B cell (primary cell): ENCODE results near the gene LMNTD1. TPM values are rescaled to one million over a fixed set of nuclear protein-coding genes. Genes with fewer than 3 reads are reported as not detected.

Experiments
- ATAC-seq: fragments of 200-7000 bp; cut with Tn5 transposase; one replicate; pipeline ENCODE4 v1.10.0; 2021; ENCODE audit warnings: low read depth, mild to moderate bottlenecking, moderate number of reproducible peaks, moderate library complexity
- CTCF ChIA-PET: fragments of 350-600 bp; sonication (Branson Sonifier 250); formaldehyde crosslinking; loops from one replicate; lab custom pipeline; 2021; ENCODE audit warnings: antibody characterized with exemption, inconsistent platforms; lab: Charles Lee
- POLR2A ChIA-PET: fragments of 350-600 bp; sonication (Branson Sonifier 250); formaldehyde crosslinking; loops from one replicate; lab custom pipeline; 2021; ENCODE audit warnings: antibody characterized with exemption; lab: Charles Lee
- DNase-seq: peaks from one replicate; pipeline ENCODE4 v3.0.0; 2013
- H2AFZ ChIP-seq: 2 replicates; pipeline ENCODE4 v1.6.1; 2012; ENCODE audit warnings: mild to moderate bottlenecking, low read depth, low read length; ENCODE audit not compliant: insufficient read depth, poor library complexity, severe bottlenecking
- H3K27ac ChIP-seq, 2 donors: 1 replicate in 1 of 2; 2 replicates in 1 of 2; pipeline ENCODE4 v1.5.1; 2012 to 2013; ENCODE audit warnings: low read length in 2 of 2, mild to moderate bottlenecking in 2 of 2, moderate library complexity in 1 of 2
- H3K27me3 ChIP-seq, 4 experiments: fragments of 200-600 bp in 1 of 4; sonication (generic) in 1 of 4; replicated peaks in 1 of 4; 1 replicate in 2 of 4; 2 replicates in 2 of 4; pipeline versions ENCODE4 v1.6.1 to v1.7.0; 2013 to 2016; ENCODE audit warnings: low read length in 3 of 4, mild to moderate bottlenecking in 2 of 4, mixed read lengths in 1 of 4, moderate library complexity in 1 of 4; ENCODE audit not compliant: insufficient read depth in 4 of 4, control insufficient read depth in 3 of 4; ENCODE audit errors: control extremely low read depth in 1 of 4
- H3K36me3 ChIP-seq, 2 experiments: replicated peaks in 1 of 2; 1 replicate in 1 of 2; 2 replicates in 1 of 2; pipeline versions ENCODE4 v1.6.1 to v1.7.1; 2013; ENCODE audit warnings: low read length in 1 of 2; ENCODE audit not compliant: insufficient read depth in 2 of 2, control insufficient read depth in 1 of 2; ENCODE audit errors: control extremely low read depth in 1 of 2, extremely low read depth in 1 of 2
- H3K4me1 ChIP-seq, 2 donors: fragments of 200-600 bp in 1 of 2; sonication (generic) in 1 of 2; 1 replicate in 1 of 2; 2 replicates in 1 of 2; pipeline versions ENCODE4 v1.5.1 to v1.6.1; 2013 to 2017; ENCODE audit warnings: low read length in 2 of 2; ENCODE audit not compliant: control insufficient read depth in 2 of 2, insufficient read depth in 2 of 2
- H3K4me2 ChIP-seq: replicated peaks from 2 replicates; pipeline ENCODE3; 2012; ENCODE audit warnings: mild to moderate bottlenecking, low read depth, low read length; ENCODE audit not compliant: poor library complexity, severe bottlenecking
- H3K4me3 ChIP-seq, 5 experiments: fragments of 200-600 bp in 1 of 5; sonication (generic) in 1 of 5; 1 replicate in 3 of 5; 2 replicates in 2 of 5; pipeline versions ENCODE4 v1.5.1 to v1.7.0; 2011 to 2016; ENCODE audit warnings: low read length in 4 of 5, mild to moderate bottlenecking in 4 of 5, low read depth in 2 of 5, control low read depth in 1 of 5, moderate library complexity in 1 of 5; ENCODE audit not compliant: insufficient read depth in 1 of 5; ENCODE audit errors: control extremely low read depth in 1 of 5, extremely low read depth in 1 of 5
- H3K79me2 ChIP-seq: fragments of 200-600 bp; sonication (generic); one replicate; pipeline ENCODE4 v1.6.0; 2016; ENCODE audit warnings: low read length; ENCODE audit not compliant: control insufficient read depth, insufficient read depth
- H3K9ac ChIP-seq: fragments of 200-600 bp; sonication (generic); 2 replicates; pipeline ENCODE4 v1.6.1; 2017; ENCODE audit warnings: mild to moderate bottlenecking, low read length, moderate library complexity
- H3K9me3 ChIP-seq, 3 donors: one replicate each; pipeline versions ENCODE4 v1.6.1 to v1.7.1; 2013; ENCODE audit warnings: low read length in 2 of 3; ENCODE audit not compliant: control insufficient read depth in 2 of 3, insufficient read depth in 1 of 3; ENCODE audit errors: control extremely low read depth in 1 of 3
- H4K20me1 ChIP-seq: 2 replicates; pipeline ENCODE4 v1.6.0; 2012; ENCODE audit warnings: mild to moderate bottlenecking, low read length; ENCODE audit not compliant: insufficient read depth, control insufficient read depth, poor library complexity, severe bottlenecking
- H3K27ac Mint-ChIP-seq: one replicate; pipeline ENCODE4 v1.8.0; 2021; ENCODE audit warnings: mixed read lengths
- H3K27me3 Mint-ChIP-seq: one replicate; pipeline ENCODE4 v1.8.0; 2021; ENCODE audit warnings: mixed read lengths
- H3K4me1 Mint-ChIP-seq: one replicate; pipeline ENCODE4 v1.8.0; 2021; ENCODE audit warnings: mixed read lengths
- H3K4me3 Mint-ChIP-seq: one replicate; pipeline ENCODE4 v1.8.0; 2021; ENCODE audit warnings: mixed read lengths
- H3K9me3 Mint-ChIP-seq: one replicate; pipeline ENCODE4 v1.8.0; 2022; ENCODE audit warnings: mixed read lengths; ENCODE audit not compliant: insufficient read depth
- CTCF ChIP-seq: fragments of 200-600 bp; IDR thresholded peaks from one replicate; pipeline ENCODE4 v1.8.0; 2022; ENCODE audit warnings: antibody characterized with exemption, mild to moderate bottlenecking
- EZH2 ChIP-seq: IDR thresholded peaks from 2 replicates; pipeline ENCODE4 v1.6.1; 2012; ENCODE audit warnings: borderline replicate concordance, low read depth, mild to moderate bottlenecking, moderate library complexity, low read length; ENCODE audit not compliant: insufficient read depth, poor library complexity, severe bottlenecking
- WGBS: methylation state at CpG from one replicate; pipeline ENCODE4 v1.1.5; 2013; ENCODE audit warnings: missing lambda C conversion rate; ENCODE audit not compliant: insufficient coverage; 5-methylcytosine and 5-hydroxymethylcytosine counted together
- intact Hi-C: fragments of 100-400 bp; cut with micrococcal nuclease; formaldehyde crosslinking; loops from one replicate; pipeline ENCODE4 v1.10.0; 2022
- polyA plus RNA-seq: library from polyadenylated mRNA; depleted of rRNA; stranded (reverse); fragments of >200 nt; gene quantifications from 2 replicates; pipeline ENCODE4 v1.2.3, GENCODE V29; 2012
- total RNA-seq, 2 donors: library from RNA; stranded (reverse); fragments of 120-200 nt in 1 of 2; gene quantifications; 1 replicate in 1 of 2; 2 replicates in 1 of 2; pipeline versions ENCODE4 v1.2.3 to v1.2.4, GENCODE V29; 2013 to 2022

Gene LMNTD1
- total and polyA plus RNA-seq, 2 donors (not counting 1 experiment from before 2014, with no cell fraction given), result not detected

GRCh38 chr12:25533150-25533549, 19.9 kb downstream of the LMNTD1 start:
- POLR2A ChIA-PET, result no interaction called here
- Mint-ChIP-seq H3K27ac (no peak overlapping the region), H3K4me1 (no peaks in the 10 kb centered on the region), H3K9me3 (no peaks in the 10 kb centered on the region), H3K4me3 (no peak overlapping the region), H3K27me3 (peaks cover 20% of the 10 kb centered on the region)
- H3K4me2 ChIP-seq, result no peak overlapping the region
- H3K27ac ChIP-seq, result no peak overlapping the region
- CTCF ChIA-PET, result no interaction called here
- H4K20me1 ChIP-seq, result no peaks in the 10 kb centered on the region
- H3K36me3 ChIP-seq, result no peaks in the 10 kb centered on the region
- intact Hi-C loops, result no loop called here
- no peak for DNase-seq
- H2AFZ ChIP-seq, result no peak overlapping the region
- no peak for ATAC-seq
- WGBS, result no CpG with 5 or more reads among the region's 1 CpG
- H3K9me3 ChIP-seq, result no peaks in the 10 kb centered on the region
- TF ChIP-seq CTCF (no peak), EZH2 (no peak)
- no peak overlapping the region for H3K4me3 ChIP-seq
- no peak overlapping the region for H3K9ac ChIP-seq
- peaks cover 0 to 8% (median 0%) of the 10 kb centered on the region in 4 experiments for H3K27me3 ChIP-seq
- no peaks in the 10 kb centered on the region for H3K79me2 ChIP-seq
- no peaks in the 10 kb centered on the region for H3K4me1 ChIP-seq

- intact Hi-C loops, result no loop called here
- Histone ChIP-seq H3K9me3 (no peaks in the 10 kb centered on the region), H3K4me2 (no peak overlapping the region), H3K27me3 (peaks cover 0 to 8% (median 0%) of the 10 kb centered on the region in 4 experiments), H4K20me1 (no peaks in the 10 kb centered on the region), H3K27ac (no peak overlapping the region), H2AFZ (no peak overlapping the region), H3K9ac (no peak overlapping the region), H3K36me3 (no peaks in the 10 kb centered on the region), H3K4me3 (no peak overlapping the region), H3K79me2 (no peaks in the 10 kb centered on the region), H3K4me1 (no peaks in the 10 kb centered on the region)
- no CpG with 5 or more reads among the region's 2 CpGs for WGBS
- Mint-ChIP-seq H3K27ac (no peak overlapping the region), H3K27me3 (peaks cover 20% of the 10 kb centered on the region), H3K4me3 (no peak overlapping the region), H3K9me3 (no peaks in the 10 kb centered on the region), H3K4me1 (no peaks in the 10 kb centered on the region)
- DNase-seq (no peak), ATAC-seq (no peak)
- TF ChIP-seq CTCF (no peak), EZH2 (no peak)
- CTCF ChIA-PET, result no interaction called here
- POLR2A ChIA-PET, result no interaction called here
Observed at GRCh38 chr12:25531502-25532052, 21.5 kb downstream of the LMNTD1 start.
